Astrocyte (in vitro differentiated cells and primary cell): Measurements from ENCODE around the gene ATAD2B. TPM values are rescaled to one million over a fixed set of nuclear protein-coding genes. Genes with fewer than 3 reads are reported as not detected.

ENCODE experiments used
- DNase-seq: peaks from one replicate; pipeline ENCODE4 v3.0.0-alpha.2; 2010; ENCODE audit warnings: low read depth
- FAIRE-seq: peaks from 2 replicates; lab custom pipeline; 2011; peaks lifted over from hg19 to GRCh38; lab: Jason Lieb, UNC
- H2AFZ ChIP-seq: 2 replicates; pipeline ENCODE4 v1.6.0; 2012; ENCODE audit warnings: low read depth, low read length, inconsistent platforms
- H3K27ac ChIP-seq: 2 replicates; pipeline ENCODE4 v1.5.1; 2011; ENCODE audit warnings: low read depth, low read length, inconsistent platforms
- H3K27me3 ChIP-seq: 2 replicates; pipeline ENCODE4 v1.6.0; 2011; ENCODE audit warnings: low read length, inconsistent platforms; ENCODE audit not compliant: insufficient read depth
- H3K36me3 ChIP-seq: 2 replicates; pipeline ENCODE4 v1.5.1; 2011; ENCODE audit warnings: low read length, inconsistent platforms; ENCODE audit not compliant: insufficient read depth
- H3K4me1 ChIP-seq: 2 replicates; pipeline ENCODE4 v1.5.1; 2011; ENCODE audit warnings: low read length, inconsistent platforms; ENCODE audit not compliant: insufficient read depth
- H3K4me2 ChIP-seq: 2 replicates; pipeline ENCODE4 v1.6.0; 2012; ENCODE audit warnings: low read length, inconsistent platforms
- H3K4me3 ChIP-seq: 2 replicates; pipeline ENCODE4 v1.5.1; 2011; ENCODE audit warnings: low read depth, mild to moderate bottlenecking, low read length, inconsistent platforms; ENCODE audit not compliant: insufficient read depth
- H3K79me2 ChIP-seq: 2 replicates; pipeline ENCODE4 v1.6.0; 2012; ENCODE audit warnings: mild to moderate bottlenecking, low read length, inconsistent platforms; ENCODE audit not compliant: insufficient read depth
- H3K9ac ChIP-seq: 2 replicates; pipeline ENCODE4 v1.6.0; 2012; ENCODE audit warnings: mild to moderate bottlenecking, low read length, inconsistent platforms
- H3K9me3 ChIP-seq: 2 replicates; pipeline ENCODE4 v1.5.1; 2012; ENCODE audit warnings: low read depth, mild to moderate bottlenecking, low read length, inconsistent platforms; ENCODE audit not compliant: insufficient read depth
- H4K20me1 ChIP-seq: 2 replicates; pipeline ENCODE4 v1.6.0; 2012; ENCODE audit warnings: low read length, inconsistent platforms; ENCODE audit not compliant: insufficient read depth
- H3K27ac Mint-ChIP-seq: one replicate; pipeline ENCODE4 v1.8.0; 2021; ENCODE audit warnings: mild to moderate bottlenecking, mixed read lengths; ENCODE audit not compliant: unreplicated experiment
- H3K27me3 Mint-ChIP-seq: one replicate; pipeline ENCODE4 v1.8.0; 2021; ENCODE audit warnings: low read depth, mixed read lengths; ENCODE audit not compliant: unreplicated experiment
- H3K36me3 Mint-ChIP-seq: one replicate; pipeline ENCODE4 v1.8.0; 2021; ENCODE audit warnings: low read depth, mixed read lengths; ENCODE audit not compliant: unreplicated experiment
- H3K4me1 Mint-ChIP-seq: one replicate; pipeline ENCODE4 v1.8.0; 2021; ENCODE audit warnings: low read depth, mixed read lengths; ENCODE audit not compliant: unreplicated experiment
- H3K4me3 Mint-ChIP-seq: one replicate; pipeline ENCODE4 v1.8.0; 2021; ENCODE audit warnings: mild to moderate bottlenecking, moderate library complexity, mixed read lengths; ENCODE audit not compliant: unreplicated experiment
- H3K9me3 Mint-ChIP-seq: one replicate; pipeline ENCODE4 v1.8.0; 2021; ENCODE audit warnings: mild to moderate bottlenecking, mixed read lengths; ENCODE audit not compliant: unreplicated experiment
- EZH2 ChIP-seq: IDR thresholded peaks from 2 replicates; pipeline ENCODE4 v1.6.1; 2012; ENCODE audit warnings: mild to moderate bottlenecking, low read length, inconsistent platforms; ENCODE audit not compliant: insufficient read depth
- total RNA-seq: library from RNA; stranded (reverse); gene quantifications from 2 replicates; pipeline ENCODE4 v1.2.1, GENCODE V29; 2021
- TF ChIP-seq, protein P1 (sequence below): IDR thresholded peaks from 2 replicates; pipeline ENCODE4 v1.5.1; 2011; ENCODE audit warnings: low read depth, mild to moderate bottlenecking, inconsistent platforms, low read length, moderate library complexity; ENCODE audit not compliant: insufficient read depth

ATAD2B gene
- total RNA-seq, 1 donor from 2014 or later: 12.2 TPM

GRCh38 chr2:23803965-23804542 is 122.9 kb downstream of the ATAD2B start:
- Histone ChIP-seq H3K9me3 (no peaks in the 10 kb centered on the region), H3K27ac (no peak overlapping the region), H3K4me2 (no peak overlapping the region), H3K36me3 (no peaks in the 10 kb centered on the region), H3K4me3 (no peak overlapping the region), H3K9ac (no peak overlapping the region), H2AFZ (no peak overlapping the region), H3K27me3 (no peaks in the 10 kb centered on the region), H4K20me1 (no peaks in the 10 kb centered on the region), H3K4me1 (peaks cover 9% of the 10 kb centered on the region), H3K79me2 (no peaks in the 10 kb centered on the region)
- no peaks in the 10 kb centered on the region for H3K9me3 Mint-ChIP-seq
- no peak overlapping the region for H3K27ac Mint-ChIP-seq
- H3K27me3 Mint-ChIP-seq: no peaks in the 10 kb centered on the region
- H3K4me3 Mint-ChIP-seq: no peak overlapping the region
- DNase-seq (peak; percentile 23), FAIRE-seq (no peak)
- H3K36me3 Mint-ChIP-seq: peaks cover 2% of the 10 kb centered on the region
- peaks cover 3% of the 10 kb centered on the region for H3K4me1 Mint-ChIP-seq
- no peak for TF ChIP-seq EZH2
- TF ChIP-seq, protein P1, sequence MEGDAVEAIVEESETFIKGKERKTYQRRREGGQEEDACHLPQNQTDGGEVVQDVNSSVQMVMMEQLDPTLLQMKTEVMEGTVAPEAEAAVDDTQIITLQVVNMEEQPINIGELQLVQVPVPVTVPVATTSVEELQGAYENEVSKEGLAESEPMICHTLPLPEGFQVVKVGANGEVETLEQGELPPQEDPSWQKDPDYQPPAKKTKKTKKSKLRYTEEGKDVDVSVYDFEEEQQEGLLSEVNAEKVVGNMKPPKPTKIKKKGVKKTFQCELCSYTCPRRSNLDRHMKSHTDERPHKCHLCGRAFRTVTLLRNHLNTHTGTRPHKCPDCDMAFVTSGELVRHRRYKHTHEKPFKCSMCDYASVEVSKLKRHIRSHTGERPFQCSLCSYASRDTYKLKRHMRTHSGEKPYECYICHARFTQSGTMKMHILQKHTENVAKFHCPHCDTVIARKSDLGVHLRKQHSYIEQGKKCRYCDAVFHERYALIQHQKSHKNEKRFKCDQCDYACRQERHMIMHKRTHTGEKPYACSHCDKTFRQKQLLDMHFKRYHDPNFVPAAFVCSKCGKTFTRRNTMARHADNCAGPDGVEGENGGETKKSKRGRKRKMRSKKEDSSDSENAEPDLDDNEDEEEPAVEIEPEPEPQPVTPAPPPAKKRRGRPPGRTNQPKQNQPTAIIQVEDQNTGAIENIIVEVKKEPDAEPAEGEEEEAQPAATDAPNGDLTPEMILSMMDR: peak; percentile 12

DNA sequence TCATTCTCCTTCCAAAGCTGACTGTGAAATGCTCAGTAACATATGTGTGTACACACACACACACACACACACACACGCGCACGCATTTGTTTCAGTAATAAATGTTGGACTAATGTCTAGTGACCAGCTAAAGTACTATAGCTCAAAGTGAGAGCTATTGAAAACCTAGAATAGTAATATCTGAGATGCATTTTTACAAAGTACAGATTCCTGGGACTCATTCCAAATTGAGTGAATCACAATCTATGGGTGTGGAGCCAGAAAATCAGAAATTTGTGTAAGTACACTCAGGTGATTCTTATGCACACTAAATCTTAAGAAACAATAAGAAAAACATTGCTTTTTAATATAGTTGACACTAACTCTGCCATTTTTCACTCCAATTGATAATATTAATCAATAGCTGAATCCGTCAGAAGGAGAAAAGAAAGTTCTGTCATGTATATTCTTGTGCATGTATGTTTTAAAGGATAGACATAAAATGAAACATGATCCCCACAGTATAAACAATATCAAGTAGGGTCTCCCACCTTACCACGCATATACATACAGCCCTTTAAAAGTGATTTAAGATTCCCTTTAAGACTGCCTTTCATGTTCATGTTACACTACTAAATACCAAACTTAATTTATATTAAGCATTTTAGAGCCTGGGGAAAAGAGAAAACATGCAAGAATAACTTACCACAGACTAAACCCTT is 123.5 kb downstream of the ATAD2B start:
- no peaks in the 10 kb centered on the region for H3K79me2 ChIP-seq
- H3K4me1 Mint-ChIP-seq: peaks cover 3% of the 10 kb centered on the region
- H3K4me3 ChIP-seq: no peak overlapping the region
- no peak for TF ChIP-seq EZH2
- TF ChIP-seq, protein P1: no peak
- peak; percentile 70 for DNase-seq
- H3K27ac ChIP-seq: no peak overlapping the region
- H4K20me1 ChIP-seq: no peaks in the 10 kb centered on the region
- no peaks in the 10 kb centered on the region for H3K27me3 Mint-ChIP-seq
- no peaks in the 10 kb centered on the region for H3K9me3 ChIP-seq
- H3K36me3 ChIP-seq: no peaks in the 10 kb centered on the region
- peaks cover 2% of the 10 kb centered on the region for H3K36me3 Mint-ChIP-seq
- peak; percentile 58 for FAIRE-seq
- no peak overlapping the region for H2AFZ ChIP-seq
- no peaks in the 10 kb centered on the region for H3K9me3 Mint-ChIP-seq
- H3K4me2 ChIP-seq: peak overlapping the region; percentile 11
- H3K4me3 Mint-ChIP-seq: no peak overlapping the region
- no peaks in the 10 kb centered on the region for H3K27me3 ChIP-seq
- H3K4me1 ChIP-seq: peaks cover 9% of the 10 kb centered on the region
- no peak overlapping the region for H3K27ac Mint-ChIP-seq
- no peak overlapping the region for H3K9ac ChIP-seq

DNA sequence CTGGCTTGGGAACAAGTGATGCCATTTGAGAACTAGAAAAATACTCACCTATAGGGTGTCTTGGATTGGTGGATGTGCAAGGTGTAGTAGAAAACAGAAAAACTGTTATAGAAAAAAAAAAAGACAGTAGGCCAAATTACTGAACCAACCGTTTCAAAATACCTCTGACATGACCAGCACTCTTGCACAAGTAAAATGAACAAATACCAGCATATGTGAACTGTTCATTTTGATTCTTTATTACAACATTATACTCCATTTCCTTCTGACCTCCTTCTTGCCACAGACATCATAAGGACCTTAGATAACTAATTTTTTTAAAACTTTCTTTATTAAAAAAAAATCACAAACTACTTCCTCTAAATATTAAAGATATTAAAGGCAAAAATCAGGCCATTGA is 125.5 kb downstream of the ATAD2B start:
- Mint-ChIP-seq H3K27ac (no peak overlapping the region), H3K4me1 (peaks cover 3% of the 10 kb centered on the region), H3K4me3 (no peak overlapping the region), H3K9me3 (no peaks in the 10 kb centered on the region), H3K36me3 (peaks cover 2% of the 10 kb centered on the region), H3K27me3 (no peaks in the 10 kb centered on the region)
- peaks cover 9% of the 10 kb centered on the region for H3K4me1 ChIP-seq
- H3K27me3 ChIP-seq: no peaks in the 10 kb centered on the region
- no peaks in the 10 kb centered on the region for H3K36me3 ChIP-seq
- DNase-seq (peak; percentile 22), FAIRE-seq (no peak)
- H2AFZ ChIP-seq: no peak overlapping the region
- no peaks in the 10 kb centered on the region for H3K9me3 ChIP-seq
- no peak for TF ChIP-seq EZH2
- TF ChIP-seq, protein P1: no peak
- no peak overlapping the region for H3K4me3 ChIP-seq
- no peak overlapping the region for H3K27ac ChIP-seq
- H3K4me2 ChIP-seq: no peak overlapping the region
- no peaks in the 10 kb centered on the region for H4K20me1 ChIP-seq
- H3K9ac ChIP-seq: no peak overlapping the region
- H3K79me2 ChIP-seq: no peaks in the 10 kb centered on the region
